Breast epithelium (tissue), 4 donors: Measurements from ENCODE around the gene ST8SIA5. TPM values are rescaled to one million over a fixed set of nuclear protein-coding genes. Genes with fewer than 3 reads are reported as not detected.

Experiments used
- DNase-seq, 2 donors: peaks; one replicate each; pipeline ENCODE4 v3.0.0-alpha.2; 2019; ENCODE audit warnings: low spot score in 2 of 2
- H3K27ac ChIP-seq, 2 donors: fragments of 200-600 bp; sonication (generic) in 1 of 2; one replicate each; pipeline ENCODE4 v1.5.1; 2016 to 2019; ENCODE audit warnings: mild to moderate bottlenecking in 1 of 2
- H3K27me3 ChIP-seq, 2 donors: fragments of 200-600 bp; sonication (generic) in 1 of 2; one replicate each; pipeline versions ENCODE4 v1.5.1 to v1.6.0; 2017 to 2019; ENCODE audit warnings: control low read depth in 1 of 2, mild to moderate bottlenecking in 1 of 2
- H3K36me3 ChIP-seq: fragments of 200-600 bp; one replicate; pipeline ENCODE4 v1.5.1; 2019
- H3K4me1 ChIP-seq, 2 donors: fragments of 200-600 bp; sonication (generic); one replicate each; pipeline ENCODE4 v1.5.1; 2016 to 2019; ENCODE audit warnings: control low read depth in 1 of 2
- H3K4me3 ChIP-seq, 3 donors: fragments of 200-600 bp; sonication (generic); 1 replicate in 2 of 3; 2 replicates in 1 of 3; pipeline ENCODE4 v1.5.1; 2016 to 2019; ENCODE audit warnings: mild to moderate bottlenecking in 3 of 3, moderate library complexity in 2 of 3
- H3K9me3 ChIP-seq, 2 donors: fragments of 200-600 bp; sonication (generic) in 1 of 2; one replicate each; pipeline ENCODE4 v1.5.1; 2016 to 2019; ENCODE audit warnings: control low read depth in 1 of 2
- CTCF ChIP-seq, 3 donors: fragments of 450-650 bp; IDR thresholded peaks; one replicate each; pipeline ENCODE4 v1.5.1; 2016 to 2017; ENCODE audit warnings: antibody characterized with exemption in 3 of 3, mild to moderate bottlenecking in 3 of 3, moderate library complexity in 3 of 3
- POLR2A ChIP-seq: fragments of 450-650 bp; IDR thresholded peaks from one replicate; pipeline ENCODE4 v1.6.1; 2016; ENCODE audit warnings: antibody characterized with exemption, mild to moderate bottlenecking, moderate library complexity
- POLR2AphosphoS5 ChIP-seq, 3 donors: sonication (generic); formaldehyde crosslinking; IDR thresholded peaks; one replicate each; pipeline ENCODE4 v1.6.1; 2017; ENCODE audit warnings: antibody characterized with exemption in 3 of 3
- intact Hi-C: fragments of 100-400 bp; cut with DNase I; formaldehyde crosslinking; loops from one replicate; pipeline ENCODE4 v1.15.1; 2023; ENCODE audit warnings: low total_unique reads
- total RNA-seq, 3 donors: library from RNA; depleted of rRNA; stranded (reverse); fragments of >200 nt; gene quantifications; one replicate each; pipeline ENCODE4 v1.1.0, GENCODE V29; 2016

The ST8SIA5 gene
- total RNA-seq, 3 donors from 2014 or later, result 0.29 to 0.33 TPM; not detected in 1

GRCh38 chr18:46649071-46649862 lies 107.6 kb downstream of the ST8SIA5 start:
- no peaks in the 10 kb centered on the region for H3K27me3 ChIP-seq
- TF ChIP-seq POLR2AphosphoS5 (IDR thresholded peaks at IDR 0.05), result no peak
- no peak for TF ChIP-seq POLR2A
- no peak for TF ChIP-seq CTCF (IDR thresholded peaks at IDR 0.05)
- intact Hi-C loops, result no loop called here
- no peaks in the 10 kb centered on the region for H3K36me3 ChIP-seq
- H3K27ac ChIP-seq, result no peak overlapping the region
- no peak overlapping the region for H3K4me3 ChIP-seq
- no peaks in the 10 kb centered on the region for H3K9me3 ChIP-seq
- no peaks in the 10 kb centered on the region for H3K4me1 ChIP-seq
- no peak for DNase-seq

- H3K4me3 ChIP-seq, result no peak overlapping the region
- H3K27ac ChIP-seq, result no peak overlapping the region
- H3K36me3 ChIP-seq, result no peaks in the 10 kb centered on the region
- DNase-seq, result no peak
- TF ChIP-seq CTCF (IDR thresholded peaks at IDR 0.05), result no peak
- intact Hi-C loops, result no loop called here
- no peaks in the 10 kb centered on the region for H3K27me3 ChIP-seq
- H3K9me3 ChIP-seq, result no peaks in the 10 kb centered on the region
- no peaks in the 10 kb centered on the region for H3K4me1 ChIP-seq
These were observed 110.4 kb downstream of the ST8SIA5 start for GRCh38 chr18:46646468-46646867.

GRCh38 chr18:46642561-46642960 lies 114.3 kb downstream of the ST8SIA5 start:
- H3K4me1 ChIP-seq, result no peaks in the 10 kb centered on the region
- no peak for DNase-seq
- H3K27me3 ChIP-seq, result no peaks in the 10 kb centered on the region
- TF ChIP-seq CTCF (IDR thresholded peaks at IDR 0.05), result no peak
- no peak for TF ChIP-seq POLR2AphosphoS5 (IDR thresholded peaks at IDR 0.05)
- no peak for TF ChIP-seq POLR2A
- H3K36me3 ChIP-seq, result no peaks in the 10 kb centered on the region
- intact Hi-C loops, result no loop called here
- H3K27ac ChIP-seq, result no peak overlapping the region
- no peaks in the 10 kb centered on the region for H3K9me3 ChIP-seq
- no peak overlapping the region for H3K4me3 ChIP-seq

GRCh38 chr18:46641917-46642316 lies 114.9 kb downstream of the ST8SIA5 start:
- H3K27ac ChIP-seq, result no peak overlapping the region
- no peaks in the 10 kb centered on the region for H3K36me3 ChIP-seq
- H3K9me3 ChIP-seq, result no peaks in the 10 kb centered on the region
- no peaks in the 10 kb centered on the region for H3K4me1 ChIP-seq
- H3K27me3 ChIP-seq, result no peaks in the 10 kb centered on the region
- intact Hi-C loops, result no loop called here
- DNase-seq, result no peak
- H3K4me3 ChIP-seq, result no peak overlapping the region
- no peak for TF ChIP-seq CTCF (IDR thresholded peaks at IDR 0.05)

- no peak overlapping the region for H3K4me3 ChIP-seq
- DNase-seq, result no peak
- intact Hi-C loops, result no loop called here
- no peaks in the 10 kb centered on the region for H3K36me3 ChIP-seq
- H3K9me3 ChIP-seq, result no peaks in the 10 kb centered on the region
- no peaks in the 10 kb centered on the region for H3K27me3 ChIP-seq
- H3K4me1 ChIP-seq, result no peaks in the 10 kb centered on the region
- no peak overlapping the region for H3K27ac ChIP-seq
- TF ChIP-seq POLR2AphosphoS5 (IDR thresholded peaks at IDR 0.05) (no peak), CTCF (IDR thresholded peaks at IDR 0.05) (no peak), POLR2A (no peak)
These were observed 117.5 kb downstream of the ST8SIA5 start for GRCh38 chr18:46639386-46639785.
